SH-SY5Y (cell line): Measurements from ENCODE around the gene TSPAN32.

ENCODE experiments used
- GATA2 ChIP-seq: IDR thresholded peaks from 2 replicates; pipeline ENCODE4 v1.6.1; 2011; ENCODE audit warnings: mild to moderate bottlenecking, low read depth, low read length
- GATA3 ChIP-seq: IDR thresholded peaks from 2 replicates; pipeline ENCODE4 v1.6.1; 2011; ENCODE audit warnings: low read depth, mild to moderate bottlenecking, low read length, moderate library complexity

DNA sequence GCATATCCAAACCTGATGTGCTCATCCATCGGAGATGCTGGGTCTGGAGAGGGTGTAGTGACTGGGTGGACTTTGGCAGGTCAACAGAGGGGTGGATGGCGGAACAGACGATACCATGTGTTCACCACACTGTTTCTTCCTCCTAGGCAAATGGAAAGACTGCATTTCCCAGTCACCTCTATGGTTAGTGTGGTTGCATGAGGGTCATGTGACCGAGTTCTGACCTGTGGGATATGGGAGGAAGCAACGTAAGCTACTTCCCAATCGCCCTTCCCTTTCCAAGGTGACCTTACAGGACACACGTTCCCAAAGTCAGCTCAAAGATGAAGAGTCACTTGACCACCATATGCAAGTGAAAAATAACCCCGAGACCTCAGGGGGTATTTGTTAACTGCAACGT lies 27.7 kb downstream of the TSPAN32 start:
- TF ChIP-seq GATA2 (no peak), GATA3 (no peak)
